OCI-LY3 (cell line): ENCODE measurements around the gene RAD51B.

Source experiments
- CTCF ChIP-seq: fragments of 200-600, 300-600 bp; sonication (generic); IDR thresholded peaks from 2 replicates; pipeline ENCODE4 v1.5.1; 2014; ENCODE audit warnings: antibody characterized with exemption, low read length, low read depth
- EZH2phosphoT487 ChIP-seq: fragments of 200-600 bp; shearing (Covaris generic); IDR thresholded peaks from 2 replicates; pipeline ENCODE4 v1.6.1; 2018; ENCODE audit warnings: antibody characterized with exemption, mixed run types, low read depth

GRCh38 chr14:68253160-68253780 lies 433.7 kb downstream of the RAD51B start:
- TF ChIP-seq CTCF = no peak
- no peak for TF ChIP-seq EZH2phosphoT487
